CD4-positive, alpha-beta T cell treated with Interleukin-10 for 1 hour (primary cell): Measurements from ENCODE around the gene SLC9A1.
"Not testable (repeated sequence)": the region's sequence is repeated elsewhere in the genome, so short reads cannot be mapped to it uniquely, and the experiment has no call there.

ENCODE experiments used
- DNase-seq: peaks from one replicate; pipeline ENCODE4 v3.0.0-alpha.2; 2020

SLC9A1 gene

DNA sequence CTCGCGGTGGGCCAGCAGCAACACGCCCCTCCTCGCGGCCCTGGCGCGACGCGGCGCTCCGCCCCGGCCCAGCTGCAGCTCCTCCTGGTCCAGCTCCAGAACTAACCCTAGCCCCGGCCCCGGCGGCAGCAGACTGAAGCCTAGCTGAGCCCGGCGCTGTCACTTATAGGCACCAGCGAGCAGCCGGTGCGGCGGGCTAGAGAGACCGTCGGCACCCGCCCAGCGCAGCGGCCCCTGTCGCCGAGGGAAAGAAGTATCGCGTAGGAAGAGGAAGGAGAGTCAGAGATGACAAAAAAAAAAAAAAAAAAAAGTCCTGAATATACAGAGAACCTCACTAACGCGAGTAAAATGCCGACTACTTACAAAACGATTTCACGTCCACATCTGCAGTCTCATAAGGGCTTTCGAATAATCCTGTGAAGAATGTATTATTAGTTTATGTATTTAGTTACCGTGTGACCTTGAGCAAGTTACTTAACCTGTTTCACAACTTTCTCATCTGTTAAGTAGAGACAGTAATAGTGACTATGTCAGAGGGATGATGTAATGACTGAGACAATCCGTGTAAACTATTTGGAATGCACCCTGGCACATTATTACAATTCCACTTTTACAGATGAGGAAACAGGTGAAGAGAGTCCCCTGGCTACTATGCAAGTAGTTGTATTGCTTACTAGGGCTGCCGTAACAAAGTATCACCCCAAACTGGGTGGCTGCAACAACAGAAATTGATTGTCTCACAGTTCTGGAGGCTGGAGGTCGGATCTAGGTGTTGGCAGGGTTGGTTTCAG is at the start of gene SLC9A1:
Gene SLC9A1 (minus strand): TSS at position 135 of the 791 bp plus-strand sequence. CDS start 791 bp downstream, outside the sequence.
- peak; percentile 95 for DNase-seq

DNA sequence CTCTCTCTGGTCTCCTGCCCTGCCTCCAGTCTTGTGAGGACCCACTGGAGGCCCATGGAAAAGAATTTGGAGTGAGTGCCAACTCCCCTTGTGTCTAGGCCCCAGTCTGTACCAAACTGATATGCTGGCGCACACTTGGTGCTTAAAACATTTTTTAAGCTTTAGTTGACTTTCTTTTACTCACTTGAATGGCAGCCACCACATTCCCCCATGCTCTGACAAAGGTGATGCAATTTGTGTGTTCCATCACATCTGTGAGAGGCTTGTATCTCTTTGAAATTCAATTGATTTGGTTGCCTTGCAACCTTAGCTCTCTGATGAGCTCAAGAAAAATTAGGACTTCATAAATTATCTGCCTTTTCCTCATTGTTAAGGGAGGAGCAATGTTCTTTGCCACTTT is 49.0 kb upstream of the SLC9A1 start:
- no peak for DNase-seq

DNA sequence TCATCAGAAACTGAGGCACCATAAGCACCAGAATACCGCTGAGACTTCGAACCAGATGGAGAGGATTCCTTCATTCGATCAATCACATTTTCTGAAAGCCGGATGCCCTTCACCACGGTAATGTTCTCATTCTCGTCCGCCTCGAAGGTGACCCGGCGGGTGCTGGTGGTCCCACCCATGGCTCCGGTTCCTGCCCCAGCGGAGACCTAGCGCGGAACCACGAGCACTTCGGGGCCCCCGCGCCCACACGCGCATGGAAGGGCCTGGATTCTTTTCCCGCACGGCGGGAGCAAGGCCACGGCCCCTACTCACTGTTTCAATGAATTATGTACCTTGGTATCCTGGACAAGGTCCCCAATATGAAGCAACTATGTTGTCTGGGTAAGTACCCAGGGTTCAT is 46.4 kb upstream of the SLC9A1 start:
- no peak for DNase-seq

DNA sequence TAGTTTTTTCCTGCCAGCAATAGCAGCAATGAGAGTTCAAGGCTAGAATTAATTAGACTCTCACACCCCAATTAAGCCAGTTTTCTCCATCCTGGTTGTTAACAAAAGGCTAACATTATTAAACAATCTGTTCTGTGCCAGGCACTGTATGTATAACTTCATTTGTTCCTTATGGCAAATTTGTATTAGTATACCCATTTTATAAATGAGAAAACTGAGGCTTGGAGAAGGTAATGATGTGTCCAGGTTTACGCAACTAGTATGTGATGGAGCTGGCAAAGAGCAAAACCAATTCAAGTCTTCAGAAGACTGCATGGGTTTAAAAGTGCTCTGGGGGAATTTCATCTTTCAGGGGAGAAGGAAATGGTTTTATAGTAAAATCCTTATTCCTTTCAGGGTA is 38.3 kb upstream of the SLC9A1 start:
- DNase-seq, result no peak

DNA sequence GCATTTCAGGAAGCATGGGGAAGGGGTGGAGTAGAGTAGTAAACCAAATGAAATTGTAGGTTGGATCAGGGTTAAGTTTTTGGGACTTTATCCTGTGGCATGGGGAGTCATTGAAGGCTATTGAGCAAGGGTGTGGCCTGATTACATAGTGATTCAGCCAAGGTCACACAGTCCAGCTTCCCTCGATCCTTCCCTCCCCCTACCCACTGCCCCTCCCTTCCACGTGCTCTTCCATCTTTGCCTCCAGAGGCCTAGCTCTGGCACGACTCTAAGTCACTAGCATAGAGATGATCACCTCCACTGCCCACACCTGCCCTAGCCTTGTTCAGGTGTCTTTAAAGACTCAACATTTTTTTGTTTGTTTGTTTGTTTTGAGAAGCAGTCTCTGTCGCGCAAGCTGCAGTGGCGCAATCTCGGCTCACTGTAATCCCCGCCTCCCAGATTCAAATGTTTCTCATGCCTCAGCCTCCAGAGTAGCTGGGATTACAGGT is 37.2 kb upstream of the SLC9A1 start:
- DNase-seq, result no peak

DNA sequence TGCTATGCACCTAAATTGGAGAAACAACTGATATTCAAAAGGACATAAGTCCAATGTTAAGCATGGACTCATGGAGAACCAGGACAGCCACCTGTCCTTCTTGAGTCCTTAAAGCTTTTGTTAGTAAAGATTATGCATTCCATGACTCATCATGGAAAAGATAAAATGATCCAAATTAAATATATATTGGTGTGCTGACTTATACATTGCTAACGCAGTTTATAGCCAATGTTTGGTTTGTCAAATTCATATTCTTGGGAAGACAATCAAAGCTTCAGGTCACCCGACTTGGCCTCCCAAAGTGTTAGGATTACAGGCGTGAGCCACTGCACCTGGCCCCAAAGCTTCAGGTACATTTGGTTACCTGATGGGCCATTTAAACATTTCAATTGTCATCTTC is 29.7 kb upstream of the SLC9A1 start:
- not testable (repeated sequence) for DNase-seq

DNA sequence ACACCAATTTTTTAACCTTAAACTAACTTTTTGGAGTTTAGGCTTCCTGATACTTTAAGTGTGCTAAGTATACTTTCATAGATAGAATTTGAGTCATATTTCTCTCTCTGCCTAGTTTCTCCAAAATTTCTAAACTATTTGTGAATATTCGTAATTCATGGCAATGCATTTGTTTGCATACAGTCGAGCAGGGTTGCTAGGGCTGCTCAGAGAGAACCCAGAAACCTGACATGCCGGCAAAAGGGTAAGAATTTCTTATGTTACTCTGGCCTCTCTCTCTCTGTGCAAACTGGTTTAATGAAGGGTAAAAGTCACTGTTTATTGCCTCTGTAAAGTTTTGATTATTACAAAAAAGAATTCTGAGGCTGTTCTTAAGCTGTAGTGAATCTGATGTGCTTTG is 25.1 kb upstream of the SLC9A1 start:
- DNase-seq, result no peak

DNA sequence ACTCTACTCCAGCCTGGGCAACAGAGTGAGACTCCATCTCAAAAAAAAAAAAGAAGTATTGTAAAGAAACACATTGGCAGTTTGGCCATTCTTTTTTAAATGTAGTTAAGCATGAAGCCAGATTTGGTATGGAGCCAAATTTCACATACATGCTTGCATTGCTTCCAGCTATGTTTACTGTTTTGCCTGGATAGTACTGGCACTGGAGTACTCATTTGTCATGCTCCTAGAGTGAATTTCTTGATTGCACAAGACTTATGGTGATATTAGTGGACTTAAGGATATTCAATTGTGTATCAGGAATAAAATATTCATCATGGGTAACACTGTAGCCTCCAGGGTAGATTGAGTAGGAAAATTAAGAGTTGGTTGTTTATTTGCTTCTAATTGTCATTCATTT is 24.5 kb upstream of the SLC9A1 start:
- DNase-seq, result no peak

DNA sequence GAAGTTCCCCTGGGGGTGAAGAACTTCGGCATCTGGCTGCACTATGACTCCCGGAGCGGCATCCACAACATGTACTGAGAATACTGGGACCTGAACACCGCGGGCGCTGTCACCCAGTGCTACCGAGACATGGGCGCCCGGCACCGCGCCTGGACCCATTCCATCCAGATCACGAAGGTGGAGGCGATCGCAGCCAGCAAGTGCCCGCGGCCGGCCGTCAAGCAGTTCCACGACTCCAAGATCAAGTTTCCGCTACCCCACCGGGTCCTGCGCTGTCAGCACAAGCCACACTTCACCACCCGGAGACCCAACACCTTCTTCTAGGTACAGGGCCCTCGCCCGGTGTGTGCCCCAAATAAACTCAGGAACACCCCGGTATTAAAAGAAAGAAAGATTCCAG is 22.0 kb upstream of the SLC9A1 start:
- DNase-seq, result no peak

DNA sequence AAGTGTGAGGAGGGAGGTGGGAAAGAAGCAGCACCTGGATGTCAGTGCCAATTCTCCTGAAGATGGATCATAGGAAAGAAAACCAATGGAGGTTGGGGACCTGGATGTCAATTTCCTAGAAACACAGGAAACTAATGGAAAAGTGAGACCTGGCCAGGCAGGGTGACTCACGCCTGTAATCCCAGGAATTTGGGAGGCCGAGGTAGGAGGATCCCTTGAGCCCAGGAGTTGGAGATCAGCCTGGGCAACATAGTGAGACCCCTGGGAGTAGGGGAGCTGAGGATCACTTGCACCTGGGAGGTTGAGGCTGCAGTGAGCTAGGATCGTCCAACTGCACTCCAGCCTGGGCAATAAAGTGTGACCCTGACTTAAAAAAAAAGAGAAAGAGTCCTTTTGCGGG is 21.4 kb upstream of the SLC9A1 start:
- DNase-seq, result no peak

DNA sequence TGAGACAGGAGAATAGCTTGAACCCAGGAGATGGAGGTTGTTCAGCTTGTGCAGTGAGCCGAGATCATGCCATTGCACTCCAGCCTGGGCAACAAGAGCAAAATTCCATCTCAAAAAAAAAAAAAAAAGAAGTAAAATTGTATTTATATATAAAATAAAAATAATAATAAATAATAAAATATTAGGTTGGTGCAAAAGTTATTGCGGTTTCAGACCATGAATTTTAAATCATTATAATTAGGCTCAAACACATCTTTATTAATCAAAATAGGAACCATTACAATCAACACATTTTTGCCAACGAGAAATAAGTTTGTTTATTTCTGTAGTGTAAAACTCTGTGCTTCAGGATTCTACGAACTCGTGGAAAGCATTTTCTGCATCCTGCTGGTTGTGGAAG is 18.1 kb upstream of the SLC9A1 start:
- DNase-seq, result not testable (repeated sequence)

DNA sequence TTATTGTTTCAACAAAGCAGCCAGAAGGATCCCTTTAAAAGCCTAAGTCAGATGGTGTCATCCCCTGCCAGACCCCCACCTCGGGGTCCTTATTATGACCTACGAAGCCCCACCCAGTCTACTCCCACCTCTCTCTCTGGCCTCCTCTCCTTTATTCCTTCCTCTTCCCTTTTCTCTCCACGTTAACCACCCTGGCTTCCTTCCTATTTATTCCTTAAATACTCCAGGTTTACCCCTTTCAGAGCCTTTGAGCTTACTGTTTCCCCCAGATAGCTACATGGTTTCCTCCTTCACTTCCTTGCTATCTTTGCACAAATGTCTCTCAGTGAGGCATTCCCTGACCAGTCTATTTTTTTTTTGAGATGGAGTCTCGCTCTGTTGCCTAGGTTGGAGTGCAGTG is 12.0 kb upstream of the SLC9A1 start:
- no peak for DNase-seq

DNA sequence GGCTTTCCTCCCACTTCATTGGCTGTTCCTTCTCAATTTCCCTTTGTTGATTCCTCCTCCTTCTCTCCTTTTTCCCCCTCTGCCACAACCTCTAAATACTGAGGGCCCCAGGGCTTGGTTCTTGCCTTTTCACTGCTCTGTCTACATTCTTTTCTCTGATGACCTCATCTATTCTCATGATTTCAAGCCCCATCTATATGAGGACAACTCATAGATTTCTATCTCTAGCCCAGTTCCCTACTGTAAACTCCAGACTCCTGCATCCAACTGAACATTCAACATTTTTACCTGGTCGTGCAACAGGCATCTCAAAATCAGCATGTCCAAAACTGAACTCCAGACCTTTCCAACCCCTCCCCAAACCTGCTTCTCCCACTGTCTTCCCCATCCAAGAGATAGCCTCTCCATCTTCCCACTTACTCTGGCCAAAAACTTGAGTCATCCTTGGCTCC is 11.5 kb upstream of the SLC9A1 start:
- no peak for DNase-seq

DNA sequence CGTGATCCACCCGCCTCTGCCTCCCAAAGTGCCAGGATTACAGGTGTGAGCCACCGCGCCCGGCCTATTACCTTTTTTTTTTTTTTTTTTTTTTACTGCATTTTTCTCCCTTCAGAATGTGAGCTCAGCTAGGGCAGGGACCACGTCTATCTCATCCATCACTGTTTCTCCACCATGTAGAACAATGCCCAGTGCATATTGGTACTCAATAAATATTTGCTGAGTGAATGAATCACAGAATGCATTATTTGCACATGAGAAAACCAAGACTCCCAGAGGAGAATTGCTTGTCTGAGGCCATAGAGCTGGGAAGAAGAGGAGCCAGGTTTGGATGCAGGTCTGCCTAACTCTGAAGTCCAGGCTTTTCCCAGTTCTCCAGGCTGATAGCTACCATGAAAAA is 8.2 kb upstream of the SLC9A1 start:
- DNase-seq, result no peak

DNA sequence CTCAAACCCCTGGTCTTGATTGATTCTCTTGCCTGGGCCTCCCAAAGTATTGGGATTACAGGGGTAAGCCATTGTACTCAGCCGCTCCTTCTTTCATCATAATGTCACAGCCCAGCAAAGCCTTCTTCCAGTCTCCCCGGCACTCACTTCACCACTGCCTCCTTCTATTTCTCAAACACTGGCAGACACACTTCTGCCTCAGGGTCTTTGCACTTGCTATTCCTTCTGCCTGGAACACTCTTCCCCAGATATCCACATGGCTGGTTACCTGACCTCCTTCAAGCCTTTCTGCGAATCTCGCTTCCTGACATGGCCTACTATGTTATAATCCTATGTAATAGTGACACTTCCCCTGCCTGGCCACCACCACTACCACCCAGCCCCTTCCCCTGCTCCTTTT is 7.2 kb upstream of the SLC9A1 start:
- DNase-seq, result no peak

DNA sequence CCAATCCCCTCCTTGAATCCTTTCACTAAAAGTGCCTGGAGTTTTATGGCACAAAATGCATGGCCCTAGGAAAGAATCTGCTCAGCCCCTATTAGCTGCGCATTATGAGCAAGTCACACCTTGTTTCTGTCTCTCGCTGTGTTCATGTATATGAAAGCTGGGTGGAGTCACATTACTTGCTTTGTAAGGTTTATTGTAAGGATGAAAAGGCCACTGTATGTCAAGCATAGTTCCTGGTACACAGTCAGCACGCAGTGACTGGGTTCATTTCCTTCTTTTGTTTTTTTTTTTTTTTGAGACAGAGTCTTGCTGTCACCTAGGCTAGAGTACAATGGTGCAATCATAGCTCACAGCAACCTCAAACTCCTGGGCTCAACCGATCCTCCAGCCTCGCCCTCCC is 6.7 kb upstream of the SLC9A1 start:
- no peak for DNase-seq

DNA sequence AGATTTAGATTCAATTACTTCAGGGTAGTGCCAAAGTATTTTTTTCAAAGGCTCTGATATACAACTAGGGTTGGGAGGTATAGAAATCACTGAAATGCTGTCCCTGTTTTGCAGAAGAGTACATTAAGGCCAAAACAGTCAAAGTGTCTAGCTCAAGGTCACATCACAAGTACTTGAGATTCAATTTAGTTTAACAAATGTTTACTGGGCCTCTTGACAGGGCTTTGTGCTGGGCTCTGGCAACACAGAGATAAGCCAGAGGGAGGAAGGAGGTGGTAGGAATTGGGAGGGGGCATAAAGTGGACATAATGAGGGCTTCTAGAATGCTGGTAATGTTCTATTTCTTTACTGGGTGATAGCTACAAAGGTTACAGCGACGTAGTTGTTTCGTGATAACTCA is 2.3 kb upstream of the SLC9A1 start:
- DNase-seq, result no peak

DNA sequence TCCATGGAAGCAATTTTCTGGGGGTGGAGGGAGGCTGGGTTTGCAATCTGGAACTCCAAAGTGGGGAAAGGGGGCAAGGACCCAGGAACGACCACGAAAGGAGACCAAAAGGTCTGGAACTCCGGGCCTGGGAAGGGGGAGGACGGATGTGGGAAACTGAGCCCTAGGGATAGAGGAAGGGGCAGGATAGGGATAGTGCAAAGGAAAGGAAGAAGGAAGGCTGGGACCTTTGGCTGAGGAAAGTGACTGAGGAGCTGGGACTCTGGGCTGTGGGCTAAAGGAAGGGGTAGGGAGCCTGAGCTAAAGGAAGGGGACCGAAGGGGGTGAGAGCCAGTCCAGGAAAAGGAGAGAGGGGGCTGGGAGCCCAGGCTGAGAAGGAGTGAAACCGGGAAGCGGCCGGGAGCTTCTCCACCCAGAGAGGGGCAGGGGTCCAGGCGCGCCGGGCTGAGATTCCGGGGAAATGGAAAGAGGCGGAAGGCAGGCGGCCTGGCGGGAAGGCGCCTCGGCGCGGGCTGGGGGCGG is 395 bp downstream of the SLC9A1 start:
- no peak for DNase-seq

DNA sequence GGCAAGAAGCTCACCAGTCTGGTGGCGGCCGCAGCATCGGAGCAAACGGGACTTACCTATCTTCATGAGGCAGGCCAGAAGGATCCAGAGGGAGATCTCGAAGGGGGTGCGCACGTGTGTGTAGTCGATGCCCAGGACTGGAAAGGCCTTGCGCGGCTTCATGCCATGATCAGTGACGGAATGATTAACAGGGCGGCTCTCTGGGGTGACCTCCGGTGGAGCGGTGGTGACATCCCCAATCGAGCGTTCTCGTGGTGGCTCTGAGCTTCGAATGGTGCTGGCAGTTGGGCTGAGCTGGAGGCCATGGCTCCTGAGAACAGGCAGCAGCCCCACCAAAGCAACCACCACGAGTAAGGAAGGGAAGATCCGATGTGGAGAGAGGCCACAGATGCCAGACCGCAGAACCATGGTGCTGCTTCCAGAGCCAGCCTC is 982 bp downstream of the SLC9A1 start:
- DNase-seq, result no peak

DNA sequence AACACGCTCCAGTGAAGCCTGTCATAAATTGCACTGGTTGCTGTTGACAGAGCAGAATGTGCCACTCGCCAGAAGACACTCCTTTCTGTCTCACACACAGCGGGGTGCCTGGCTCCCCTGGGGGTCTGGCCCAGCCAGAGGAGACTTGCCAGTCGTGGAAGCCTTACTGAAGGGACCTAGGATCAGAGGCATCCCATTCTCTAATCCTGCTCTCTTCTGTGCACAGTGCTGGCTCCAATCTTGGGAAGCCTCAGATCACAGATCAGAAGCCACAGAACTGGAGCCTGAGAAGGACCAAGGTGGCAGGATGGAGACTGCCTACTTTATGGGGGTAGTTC is 1.4 kb downstream of the SLC9A1 start:
- DNase-seq, result no peak

DNA sequence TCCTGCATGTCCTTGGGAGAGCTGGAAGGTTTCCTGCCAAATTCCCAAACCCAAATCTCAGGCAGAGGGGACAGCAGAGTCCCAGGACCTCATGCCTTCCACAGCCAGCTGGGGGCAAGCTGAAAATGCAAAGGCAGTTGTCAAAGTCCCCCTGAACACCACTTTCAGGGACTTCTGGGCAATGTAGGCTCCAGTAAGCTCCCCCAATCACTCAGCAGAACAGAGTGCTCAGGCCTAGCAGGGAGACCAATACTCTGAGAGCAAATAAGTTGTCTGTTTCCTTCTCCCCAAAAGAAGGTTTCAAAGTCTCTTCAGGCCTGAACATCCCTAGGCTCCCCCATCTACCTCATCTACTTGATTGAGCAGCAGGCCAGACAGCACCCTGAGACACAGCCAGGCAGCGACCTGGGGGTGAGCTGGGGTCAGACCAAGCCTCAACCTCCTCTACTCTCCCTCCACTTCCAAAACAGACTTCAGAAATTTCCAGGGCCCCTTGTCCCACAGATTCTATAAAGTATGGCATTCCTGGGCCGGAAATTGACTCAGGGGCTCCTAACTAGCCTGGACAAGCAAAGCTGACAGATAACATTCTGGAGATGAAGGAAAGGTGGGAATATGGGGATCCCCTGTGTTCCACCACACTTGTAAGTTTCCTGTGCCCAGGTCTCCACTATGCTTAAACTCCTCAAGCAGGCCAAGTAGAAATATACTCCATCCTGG is 1.9 kb downstream of the SLC9A1 start:
- no peak for DNase-seq

DNA sequence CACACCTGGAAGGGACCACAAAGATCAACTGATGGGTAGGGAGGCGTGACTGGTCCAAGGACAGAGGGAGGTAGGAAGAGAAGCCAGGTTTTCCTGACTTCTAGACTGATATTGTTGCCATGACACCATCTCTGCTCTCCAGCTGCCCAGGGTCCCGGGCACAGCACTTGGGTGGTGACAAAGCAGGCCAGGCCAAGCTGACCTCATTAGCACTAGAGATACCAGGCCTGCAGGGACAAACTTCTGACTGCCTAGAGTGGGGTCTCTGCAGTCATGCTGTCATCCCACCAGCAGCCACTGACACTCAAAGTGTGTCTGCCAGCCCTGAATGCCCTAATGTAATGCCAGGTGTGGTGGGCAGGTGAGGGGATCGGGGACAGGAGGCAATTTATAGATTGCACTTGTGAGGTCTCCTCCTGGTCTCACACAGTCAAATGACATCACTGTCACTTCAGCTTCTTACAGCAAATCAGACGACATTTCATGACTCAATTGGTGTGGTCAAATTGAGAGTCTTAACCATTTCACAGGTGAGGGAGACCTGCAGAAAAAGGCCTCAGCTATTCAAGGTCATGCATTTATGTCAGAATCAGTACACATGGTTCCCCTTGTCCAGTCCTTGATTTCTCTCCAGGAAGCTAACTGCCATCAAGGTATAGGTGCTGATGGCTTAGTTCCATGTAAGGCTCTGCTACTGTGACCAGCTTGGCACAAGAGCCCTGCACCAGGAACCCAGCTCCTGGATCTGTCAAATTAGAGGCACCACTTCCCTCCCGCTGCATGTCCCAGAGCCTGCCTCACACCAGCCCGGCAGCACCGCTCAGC is 2.7 kb downstream of the SLC9A1 start:
- no peak for DNase-seq

DNA sequence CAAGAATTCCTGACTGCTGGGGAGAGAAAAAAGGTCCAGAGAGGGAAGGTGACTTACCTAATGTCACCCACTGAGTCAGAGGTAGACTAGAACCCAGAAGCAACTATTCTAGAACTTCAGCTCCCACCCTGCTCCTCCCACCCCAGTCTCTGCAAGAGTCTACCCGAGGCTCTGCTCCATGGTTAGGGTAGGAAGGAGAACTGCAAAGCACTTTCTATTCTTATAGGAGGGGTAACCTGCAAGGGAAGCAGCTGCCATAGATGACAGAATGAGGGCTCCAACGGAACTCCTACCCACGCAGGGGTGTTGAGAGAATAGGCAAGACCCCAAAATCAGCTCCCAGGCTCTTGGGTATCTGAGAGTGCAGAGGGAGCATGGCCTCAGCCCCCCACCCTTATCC is 4.3 kb downstream of the SLC9A1 start:
- no peak for DNase-seq
